HG03095 (cell line): ENCODE measurements around the gene PSMB10.

ENCODE experiments used
- ATAC-seq: cut with Tn5 transposase; IDR thresholded peaks from one replicate; pipeline ENCODE4 v1.9.1; 2021; ENCODE audit warnings: moderate library complexity; ENCODE audit not compliant: unreplicated experiment

PSMB10 gene

DNA sequence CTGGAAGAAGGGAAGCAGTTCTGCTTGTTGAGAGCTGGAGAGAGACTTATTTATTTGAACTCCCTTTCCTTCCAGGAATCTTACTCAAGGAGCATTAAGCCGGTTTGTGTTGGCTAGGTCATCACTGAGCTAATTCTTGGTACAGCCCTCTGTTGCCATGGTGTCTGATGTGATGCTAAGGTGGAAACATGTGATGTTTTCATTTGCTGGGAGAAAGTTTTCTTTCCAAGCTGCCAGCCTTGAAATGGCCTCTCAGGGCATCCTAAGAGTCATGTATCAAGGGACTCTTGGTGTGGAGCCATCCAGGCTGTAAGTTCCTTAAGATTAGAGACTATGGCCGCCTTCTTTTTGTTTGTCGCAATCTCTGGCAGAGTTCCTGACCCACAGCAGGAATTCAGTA lies 39.4 kb downstream of the PSMB10 start:
- ATAC-seq = no peak

- peak; percentile 5 for ATAC-seq
Measured at GRCh38 chr16:67893743-67894399, 42.8 kb downstream of the PSMB10 start.

DNA sequence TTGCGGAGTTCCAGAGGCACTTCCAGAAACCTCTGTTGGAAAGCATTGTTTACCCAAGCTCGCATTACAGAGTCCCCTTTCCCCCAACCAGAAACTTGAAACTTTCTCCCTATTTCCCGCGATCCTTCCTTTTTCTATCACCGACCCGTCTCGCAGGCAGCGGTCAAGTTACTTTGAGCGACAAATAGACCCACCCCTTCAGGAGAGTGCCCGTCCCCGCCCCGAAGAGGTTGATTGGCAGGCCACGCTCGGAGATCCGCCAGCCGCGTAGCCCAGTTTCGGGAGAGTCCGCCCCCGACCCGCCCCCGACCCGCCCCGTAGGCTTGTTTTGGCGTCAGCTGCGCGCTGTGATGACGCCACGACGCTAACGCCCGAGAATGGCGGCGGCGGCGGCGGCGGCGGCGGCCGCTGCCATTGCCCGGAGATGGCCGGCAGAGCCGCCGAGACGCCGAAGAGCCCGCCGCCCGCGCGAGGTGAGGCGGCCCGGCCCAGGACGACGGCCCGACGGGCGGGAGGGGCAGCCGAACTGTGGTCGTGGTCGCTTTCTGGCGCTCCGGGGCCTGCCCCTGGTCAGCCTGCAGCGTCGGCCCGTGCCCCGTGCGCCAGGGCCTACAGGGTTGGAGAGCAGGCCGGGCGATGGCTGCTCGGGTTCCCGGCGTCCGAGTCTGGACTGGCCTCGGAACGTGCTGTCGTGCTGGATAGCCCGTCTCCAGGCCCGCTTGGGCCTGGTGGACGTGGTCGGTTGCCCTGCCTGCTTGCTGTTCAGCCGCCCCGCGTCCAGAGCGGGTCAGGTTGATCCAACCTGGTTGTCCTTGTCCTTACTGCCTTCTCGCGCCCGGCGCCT lies 43.5 kb downstream of the PSMB10 start, which contains the start of gene PSKH1:
Gene PSKH1 (plus strand): TSS at position 356 of the 844 bp plus-strand sequence. CDS start 15,496 bp downstream, outside the sequence.
- peak; percentile 87 for ATAC-seq

DNA sequence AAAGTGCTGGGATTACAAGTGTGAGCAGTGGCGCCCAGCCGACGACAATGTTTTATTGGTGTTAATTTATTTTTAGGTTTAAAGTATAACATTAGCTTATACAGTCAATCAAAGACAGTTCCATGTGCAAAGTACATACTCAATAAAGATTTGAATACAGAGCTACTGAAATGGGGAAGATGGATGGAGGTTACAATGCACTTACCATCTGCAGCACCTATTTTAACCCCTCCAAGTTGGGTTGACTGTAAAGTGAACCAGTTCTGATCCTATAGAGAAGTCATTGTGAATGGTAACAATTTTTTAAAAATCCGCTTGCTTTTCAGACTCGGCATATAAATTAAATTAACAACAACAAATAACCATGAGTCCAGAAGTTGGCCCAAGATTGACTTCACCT lies 44.3 kb downstream of the PSMB10 start:
- no peak for ATAC-seq

DNA sequence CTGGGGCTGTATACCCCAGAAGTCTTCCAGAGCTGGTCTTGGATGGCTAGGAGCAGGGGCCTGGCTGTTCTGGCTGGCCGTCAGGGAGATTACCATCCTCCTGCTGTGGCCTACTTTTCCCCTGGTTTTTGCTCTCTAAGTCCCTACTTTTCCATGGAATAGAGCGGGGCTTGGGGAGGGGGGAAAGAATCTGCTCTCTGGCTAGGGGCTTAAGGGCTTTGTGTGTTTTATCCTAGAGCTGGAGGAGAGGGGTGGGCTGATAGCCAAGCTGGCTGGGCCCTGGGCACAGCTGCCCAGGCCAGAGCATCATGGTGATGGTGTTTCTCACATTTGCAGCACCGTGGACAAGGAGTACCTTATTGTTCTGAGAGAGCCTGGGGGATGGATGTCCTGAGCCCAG lies 48.3 kb downstream of the PSMB10 start:
- no peak for ATAC-seq

DNA sequence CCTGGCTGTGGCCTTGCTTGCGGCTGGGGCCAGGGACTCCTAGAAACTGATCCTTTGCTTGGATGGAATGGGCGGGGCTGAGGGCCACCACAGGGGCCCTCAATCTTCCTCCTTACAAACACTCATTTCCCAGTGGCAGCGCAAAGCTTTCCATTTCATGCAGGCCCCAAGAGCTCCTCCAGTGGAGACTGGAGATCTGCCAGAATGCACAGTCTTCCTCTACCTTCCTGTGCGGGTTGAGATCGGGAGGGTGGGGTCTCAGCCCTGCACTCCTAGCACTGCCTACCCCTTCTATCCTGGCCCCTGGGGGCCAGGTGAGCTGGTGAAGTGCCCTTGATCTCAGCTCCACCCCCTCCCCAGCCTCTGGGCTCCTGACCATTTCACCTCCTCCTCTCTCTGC lies 50.3 kb downstream of the PSMB10 start:
- no peak for ATAC-seq

DNA sequence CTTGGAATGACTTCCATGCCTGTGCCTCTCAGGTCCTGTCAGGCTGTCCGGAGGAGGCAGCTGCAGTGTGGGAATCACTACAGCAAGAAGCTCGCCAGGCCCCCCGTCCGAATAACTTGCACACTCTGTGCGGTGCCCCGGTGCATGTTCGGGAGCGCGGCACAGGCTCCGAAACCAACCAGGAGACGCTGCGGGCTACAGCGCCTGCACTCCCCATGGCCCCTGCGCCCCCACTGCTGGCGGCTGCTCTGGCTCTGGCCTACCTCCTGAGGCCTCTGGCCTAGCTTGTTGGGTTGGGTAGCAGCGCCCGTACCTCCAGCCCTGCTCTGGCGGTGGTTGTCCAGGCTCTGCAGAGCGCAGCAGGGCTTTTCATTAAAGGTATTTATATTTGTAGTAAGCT lies 50.7 kb downstream of the PSMB10 start:
- ATAC-seq = no peak

- no peak for ATAC-seq
Measured at GRCh38 chr16:67885545-67885944, 51.1 kb downstream of the PSMB10 start.

- ATAC-seq = no peak
Measured at GRCh38 chr16:67884684-67885083, 52.0 kb downstream of the PSMB10 start, which contains the start of gene NRN1L. Gene NRN1L (plus strand): TSS chr16:67884885. CDS start chr16:67884904, 19 bp downstream.
